HEK293 (cell line): ENCODE results near the gene BCAS2.

Experiments used
- PRDM1 ChIP-seq: fragments of 450-650 bp; formaldehyde crosslinking; IDR thresholded peaks from 2 replicates; pipeline ENCODE4; 2016; ENCODE audit warnings: missing biosample characterization, missing genetic modification characterization
- REST ChIP-seq: fragments of 450-650 bp; formaldehyde crosslinking; IDR thresholded peaks from 2 replicates; pipeline ENCODE4 v1.5.1; 2016; ENCODE audit warnings: missing biosample characterization, missing genetic modification characterization
- SETDB1 ChIP-seq: IDR thresholded peaks from one replicate; pipeline ENCODE4 v1.6.1; 2017; ENCODE audit warnings: mild to moderate bottlenecking, low read length, moderate library complexity, mixed read lengths; ENCODE audit not compliant: insufficient read length
- YY1 ChIP-seq: fragments of 450-650 bp; formaldehyde crosslinking; IDR thresholded peaks from 2 replicates; pipeline ENCODE4 v1.5.1; 2018; ENCODE audit warnings: missing biosample characterization, missing genetic modification characterization
- ZNF274 ChIP-seq, 2 experiments: fragments of 200-500 bp in 1 of 2; fragments of 450-650 bp in 1 of 2; sonication (Bioruptor generic) in 1 of 2; formaldehyde crosslinking in 1 of 2; IDR thresholded peaks; 2 replicates each; pipeline versions ENCODE4 v1.5.1 to v1.6.1; 2014 to 2016; ENCODE audit warnings: borderline replicate concordance in 1 of 2, inconsistent platforms in 1 of 2, low read length in 1 of 2, missing biosample characterization in 1 of 2, missing genetic modification characterization in 1 of 2
- ZNF707 ChIP-seq: fragments of 450-650 bp; formaldehyde crosslinking; IDR thresholded peaks from 2 replicates; pipeline ENCODE4 v1.5.1; 2016; ENCODE audit warnings: missing biosample characterization, missing genetic modification characterization
- ZNF785 ChIP-seq: fragments of 450-650 bp; formaldehyde crosslinking; IDR thresholded peaks from 2 replicates; pipeline ENCODE4 v1.5.1; 2016; ENCODE audit warnings: missing biosample characterization, missing genetic modification characterization
- TF ChIP-seq, protein P1 (sequence below): fragments of 450-650 bp; formaldehyde crosslinking; IDR thresholded peaks from 2 replicates; pipeline ENCODE4 v1.5.1; 2016; ENCODE audit warnings: missing biosample characterization, missing genetic modification characterization
- TF ChIP-seq, protein P2 (sequence below): fragments of 450-650 bp; formaldehyde crosslinking; IDR thresholded peaks from 2 replicates; pipeline ENCODE4 v1.5.1; 2016; ENCODE audit warnings: missing biosample characterization, missing genetic modification characterization, low read depth

DNA sequence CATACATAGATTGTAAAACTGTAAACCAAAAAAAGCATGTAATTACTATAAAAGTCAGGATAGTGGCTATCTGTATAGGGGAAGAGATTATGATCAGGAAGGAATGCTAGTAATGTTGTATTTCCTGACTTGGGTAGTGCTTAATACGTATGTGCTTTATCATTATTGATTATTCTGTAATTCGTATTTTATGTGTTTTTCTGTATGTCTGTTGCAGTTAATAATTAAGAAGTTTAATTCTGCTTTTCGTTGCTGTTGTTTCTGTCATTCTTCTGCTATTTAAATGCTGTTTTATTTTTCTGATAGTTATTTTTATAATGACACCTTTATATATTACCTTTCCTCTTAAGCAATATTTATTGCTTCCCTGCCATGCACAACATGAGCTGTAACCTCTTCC lies 41.1 kb downstream of the BCAS2 start:
- TF ChIP-seq REST (no peak), ZNF274 (IDR thresholded peaks at IDR 0.05; ENCODE audit: low read length) (no peak), ZNF274 (tag by site-specific recombination; IDR thresholded peaks at IDR 0.05; ENCODE audit: borderline replicate concordance) (no peak), ZNF707 (no peak), PRDM1 (tag by site-specific recombination) (no peak), YY1 (tag by site-specific recombination) (no peak), ZNF785 (tag by site-specific recombination) (no peak), SETDB1 (no peak)
- TF ChIP-seq, protein P1, sequence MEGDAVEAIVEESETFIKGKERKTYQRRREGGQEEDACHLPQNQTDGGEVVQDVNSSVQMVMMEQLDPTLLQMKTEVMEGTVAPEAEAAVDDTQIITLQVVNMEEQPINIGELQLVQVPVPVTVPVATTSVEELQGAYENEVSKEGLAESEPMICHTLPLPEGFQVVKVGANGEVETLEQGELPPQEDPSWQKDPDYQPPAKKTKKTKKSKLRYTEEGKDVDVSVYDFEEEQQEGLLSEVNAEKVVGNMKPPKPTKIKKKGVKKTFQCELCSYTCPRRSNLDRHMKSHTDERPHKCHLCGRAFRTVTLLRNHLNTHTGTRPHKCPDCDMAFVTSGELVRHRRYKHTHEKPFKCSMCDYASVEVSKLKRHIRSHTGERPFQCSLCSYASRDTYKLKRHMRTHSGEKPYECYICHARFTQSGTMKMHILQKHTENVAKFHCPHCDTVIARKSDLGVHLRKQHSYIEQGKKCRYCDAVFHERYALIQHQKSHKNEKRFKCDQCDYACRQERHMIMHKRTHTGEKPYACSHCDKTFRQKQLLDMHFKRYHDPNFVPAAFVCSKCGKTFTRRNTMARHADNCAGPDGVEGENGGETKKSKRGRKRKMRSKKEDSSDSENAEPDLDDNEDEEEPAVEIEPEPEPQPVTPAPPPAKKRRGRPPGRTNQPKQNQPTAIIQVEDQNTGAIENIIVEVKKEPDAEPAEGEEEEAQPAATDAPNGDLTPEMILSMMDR (tag by site-specific recombination), result no peak
- TF ChIP-seq, protein P2, sequence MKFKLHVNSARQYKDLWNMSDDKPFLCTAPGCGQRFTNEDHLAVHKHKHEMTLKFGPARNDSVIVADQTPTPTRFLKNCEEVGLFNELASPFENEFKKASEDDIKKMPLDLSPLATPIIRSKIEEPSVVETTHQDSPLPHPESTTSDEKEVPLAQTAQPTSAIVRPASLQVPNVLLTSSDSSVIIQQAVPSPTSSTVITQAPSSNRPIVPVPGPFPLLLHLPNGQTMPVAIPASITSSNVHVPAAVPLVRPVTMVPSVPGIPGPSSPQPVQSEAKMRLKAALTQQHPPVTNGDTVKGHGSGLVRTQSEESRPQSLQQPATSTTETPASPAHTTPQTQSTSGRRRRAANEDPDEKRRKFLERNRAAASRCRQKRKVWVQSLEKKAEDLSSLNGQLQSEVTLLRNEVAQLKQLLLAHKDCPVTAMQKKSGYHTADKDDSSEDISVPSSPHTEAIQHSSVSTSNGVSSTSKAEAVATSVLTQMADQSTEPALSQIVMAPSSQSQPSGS (tag by site-specific recombination), result no peak
